Neural progenitor cell (in vitro differentiated cells): ENCODE results near the gene SAV1.

Experiments
- EZH2 ChIP-seq: fragments of 200-600 bp; sonication (generic); IDR thresholded peaks from 2 replicates; pipeline ENCODE4 v1.6.1; 2017; ENCODE audit warnings: antibody characterized with exemption, mild to moderate bottlenecking, moderate library complexity
- EZH2phosphoT487 ChIP-seq: fragments of 200-600 bp; sonication (generic); IDR thresholded peaks from 2 replicates; pipeline ENCODE4 v1.6.1; 2017; ENCODE audit warnings: antibody characterized with exemption
- TF ChIP-seq, protein P1 (sequence below): fragments of 200-600 bp; sonication (generic); IDR thresholded peaks from 2 replicates; pipeline ENCODE4 v1.5.1; 2017; ENCODE audit warnings: antibody characterized with exemption, mild to moderate bottlenecking

DNA sequence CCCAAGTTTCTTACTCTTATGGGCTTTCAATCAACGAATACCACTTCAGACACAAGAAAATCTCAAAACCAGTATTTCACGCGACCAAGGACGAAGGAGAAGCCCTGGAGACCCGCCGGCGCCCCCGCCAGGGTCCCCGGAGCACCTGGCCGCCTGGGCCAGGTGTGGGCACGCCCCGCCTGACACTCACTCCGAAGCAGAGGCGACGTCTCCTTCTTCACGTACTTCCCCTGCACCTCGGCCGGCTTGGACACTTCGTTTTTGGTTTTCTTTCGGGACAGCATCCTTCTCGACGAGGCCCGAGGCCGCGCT lies 466 bp downstream of the SAV1 start:
- TF ChIP-seq, protein P1, sequence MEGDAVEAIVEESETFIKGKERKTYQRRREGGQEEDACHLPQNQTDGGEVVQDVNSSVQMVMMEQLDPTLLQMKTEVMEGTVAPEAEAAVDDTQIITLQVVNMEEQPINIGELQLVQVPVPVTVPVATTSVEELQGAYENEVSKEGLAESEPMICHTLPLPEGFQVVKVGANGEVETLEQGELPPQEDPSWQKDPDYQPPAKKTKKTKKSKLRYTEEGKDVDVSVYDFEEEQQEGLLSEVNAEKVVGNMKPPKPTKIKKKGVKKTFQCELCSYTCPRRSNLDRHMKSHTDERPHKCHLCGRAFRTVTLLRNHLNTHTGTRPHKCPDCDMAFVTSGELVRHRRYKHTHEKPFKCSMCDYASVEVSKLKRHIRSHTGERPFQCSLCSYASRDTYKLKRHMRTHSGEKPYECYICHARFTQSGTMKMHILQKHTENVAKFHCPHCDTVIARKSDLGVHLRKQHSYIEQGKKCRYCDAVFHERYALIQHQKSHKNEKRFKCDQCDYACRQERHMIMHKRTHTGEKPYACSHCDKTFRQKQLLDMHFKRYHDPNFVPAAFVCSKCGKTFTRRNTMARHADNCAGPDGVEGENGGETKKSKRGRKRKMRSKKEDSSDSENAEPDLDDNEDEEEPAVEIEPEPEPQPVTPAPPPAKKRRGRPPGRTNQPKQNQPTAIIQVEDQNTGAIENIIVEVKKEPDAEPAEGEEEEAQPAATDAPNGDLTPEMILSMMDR, result peak; percentile 10
- TF ChIP-seq EZH2phosphoT487, result no peak
- TF ChIP-seq EZH2, result no peak
